Measurements from ENCODE around the gene UNC93A.
"Not testable (repeated sequence)": the region's sequence is repeated elsewhere in the genome, so short reads cannot be mapped to it uniquely, and the experiment has no call there.

Gene UNC93A

DNA sequence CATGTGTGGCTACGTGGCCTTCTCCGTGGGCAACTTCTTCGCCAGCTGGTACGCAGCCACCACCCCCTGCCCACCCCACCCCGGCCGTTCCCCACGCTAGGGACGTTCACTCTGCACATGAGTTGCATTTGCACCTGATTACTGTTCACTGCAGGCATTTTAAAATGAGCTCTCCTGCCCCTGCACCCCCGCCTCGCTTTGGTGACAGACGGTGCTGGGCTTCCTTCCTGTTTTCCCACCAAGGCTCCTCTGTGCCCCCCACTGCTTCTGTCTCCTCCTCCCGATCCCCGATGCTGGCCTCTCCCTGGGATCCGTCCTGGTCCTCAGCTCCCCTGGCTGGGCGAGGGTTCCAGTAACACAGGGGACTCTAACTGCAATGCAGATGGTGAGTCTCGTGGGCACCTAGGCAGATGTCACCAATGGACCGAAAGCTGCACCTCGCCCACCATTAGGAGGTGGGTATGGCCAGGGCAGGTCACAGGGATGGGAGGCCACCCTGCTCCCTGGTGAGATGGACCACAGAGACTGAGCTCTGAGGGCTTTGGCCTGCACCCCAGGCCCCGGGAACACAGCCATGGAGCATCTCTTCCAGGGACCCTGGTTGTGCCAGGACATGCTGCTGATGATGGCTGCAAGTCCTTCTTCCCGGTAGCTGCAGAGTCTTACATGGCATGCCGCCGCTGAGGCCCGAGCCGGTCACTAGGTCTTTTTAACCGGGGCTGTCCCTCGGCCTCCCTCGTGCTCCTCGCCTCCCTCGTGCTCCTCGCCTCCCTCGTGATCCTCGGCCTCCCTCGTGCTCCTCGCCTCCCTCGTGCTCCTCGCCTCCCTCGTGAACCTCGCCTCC lies 3.8 kb downstream of the UNC93A start:
- no peak for DNase-seq

DNA sequence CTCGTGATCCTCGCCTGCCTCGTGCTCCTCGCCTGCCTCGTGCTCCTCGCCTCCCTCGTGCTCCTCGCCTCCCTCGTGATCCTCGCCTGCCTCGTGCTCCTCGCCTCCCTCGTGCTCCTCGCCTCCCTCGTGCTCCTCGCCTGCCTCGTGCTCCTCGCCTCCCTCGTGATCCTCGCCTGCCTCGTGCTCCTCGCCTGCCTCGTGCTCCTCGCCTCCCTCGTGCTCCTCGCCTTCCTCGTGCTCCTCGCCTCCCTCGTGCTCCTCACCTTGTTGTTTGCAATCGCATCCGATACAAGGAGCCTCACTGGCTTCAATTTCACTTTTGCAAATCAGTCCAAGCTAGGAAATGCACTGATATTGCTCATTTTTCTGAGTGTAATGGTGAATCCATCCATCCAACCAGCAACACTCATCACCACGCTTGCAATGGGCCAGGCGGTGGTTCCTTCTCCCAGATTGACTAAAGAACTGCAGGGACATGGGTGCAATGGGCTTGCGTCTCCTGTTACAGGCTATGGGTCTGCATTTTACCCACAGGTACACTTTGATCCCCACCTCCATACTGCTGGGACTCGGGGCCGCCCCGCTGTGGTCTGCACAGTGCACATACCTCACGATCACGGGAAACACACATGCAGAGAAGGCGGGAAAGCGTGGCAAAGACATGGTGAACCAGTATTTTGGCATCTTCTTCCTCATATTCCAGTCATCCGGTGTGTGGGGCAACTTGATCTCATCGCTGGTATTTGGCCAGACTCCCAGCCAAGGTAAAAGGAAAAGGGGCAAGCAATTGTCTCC lies 4.6 kb downstream of the UNC93A start:
- no peak for DNase-seq

DNA sequence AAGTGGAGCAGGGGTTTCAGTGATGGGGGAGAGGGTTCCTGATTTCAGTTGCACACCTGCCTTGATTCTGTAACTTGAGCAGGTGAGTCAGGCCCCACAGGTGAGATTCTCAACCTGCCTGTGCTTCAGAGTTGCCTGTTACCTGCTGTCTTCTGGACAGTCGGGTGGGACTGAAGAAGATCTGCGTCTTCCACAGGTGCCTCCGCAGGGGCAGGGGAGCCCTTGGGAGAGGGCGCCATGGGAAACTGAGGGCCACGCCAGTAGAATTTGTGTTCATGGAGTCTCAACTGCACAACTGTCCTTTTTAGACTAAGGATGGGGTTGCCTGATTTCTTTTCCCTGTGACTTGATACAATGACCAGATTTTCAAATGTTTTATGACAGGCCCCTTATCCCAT lies 5.2 kb downstream of the UNC93A start:
- no peak for DNase-seq

DNA sequence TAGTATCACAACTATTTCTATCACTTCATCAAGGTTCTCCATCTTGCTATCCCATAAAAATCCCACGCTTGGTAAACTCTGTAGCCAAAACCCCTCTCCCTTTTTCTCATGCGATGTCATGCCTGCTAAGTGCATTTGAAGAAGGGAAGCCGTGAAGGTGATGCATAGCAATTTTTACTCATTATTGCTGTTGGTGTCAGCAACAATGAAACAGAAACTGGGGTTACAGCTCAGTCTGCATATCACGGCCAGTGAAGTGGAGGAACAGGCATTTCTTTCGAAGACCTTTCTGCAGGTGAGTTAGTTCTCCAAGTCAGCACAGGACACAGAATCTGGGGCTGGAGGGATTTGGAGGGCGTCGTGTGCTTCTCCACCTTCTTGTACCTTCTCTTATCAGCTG lies 5.8 kb downstream of the UNC93A start:
- DNase-seq: no peak

DNA sequence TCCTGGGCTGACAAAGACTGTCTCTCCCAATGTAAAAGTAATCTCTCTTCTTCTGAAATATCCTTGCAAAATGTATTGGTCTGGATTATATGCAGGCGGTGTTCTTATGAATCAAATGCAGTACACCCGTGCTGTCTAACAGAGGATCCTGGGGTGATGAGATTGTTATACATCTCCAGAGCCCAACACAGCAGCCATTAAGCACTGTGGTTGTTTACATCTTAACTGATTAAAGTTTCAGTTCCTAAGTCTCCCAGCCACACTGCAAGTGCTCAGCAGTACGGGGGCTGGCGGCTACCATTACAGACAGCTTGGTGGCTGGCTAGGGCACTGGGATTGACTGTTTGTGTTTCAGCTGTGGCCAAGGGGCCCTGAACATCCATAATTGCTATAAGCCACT lies 7.0 kb downstream of the UNC93A start:
- DNase-seq: no peak

DNA sequence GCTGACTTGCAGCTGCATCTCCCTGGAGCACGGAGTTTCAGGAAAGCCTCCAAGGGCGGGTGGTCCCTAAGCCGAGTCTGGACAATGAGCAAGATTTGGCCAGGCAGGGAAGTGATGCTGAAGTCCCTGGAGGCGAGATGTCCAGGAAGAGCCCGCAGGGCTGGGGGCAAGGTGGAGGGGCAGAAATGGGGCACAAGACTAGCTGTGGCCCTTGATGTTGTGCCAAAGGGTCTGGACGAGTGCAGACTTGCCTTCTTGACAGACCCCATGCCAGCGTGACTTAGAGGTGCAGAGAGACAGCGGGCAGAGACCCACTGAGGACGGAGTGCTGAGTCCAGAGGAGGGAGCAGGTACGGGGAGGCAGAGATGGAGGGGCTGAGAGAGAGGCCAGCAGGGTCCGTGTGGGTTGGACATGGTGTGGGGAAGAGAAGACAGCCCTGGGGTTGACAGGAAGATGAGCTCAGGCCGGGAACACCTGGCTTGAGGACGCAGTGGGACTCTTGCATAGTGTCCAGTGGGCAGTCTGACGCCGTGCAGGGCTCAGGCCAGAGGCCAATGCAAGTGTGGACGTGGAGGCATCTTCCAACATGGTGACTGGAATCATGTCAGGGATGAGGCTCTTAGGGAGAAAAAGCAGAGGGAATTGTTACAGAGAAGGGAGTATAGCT lies 8.7 kb downstream of the UNC93A start:
- DNase-seq: no peak

DNA sequence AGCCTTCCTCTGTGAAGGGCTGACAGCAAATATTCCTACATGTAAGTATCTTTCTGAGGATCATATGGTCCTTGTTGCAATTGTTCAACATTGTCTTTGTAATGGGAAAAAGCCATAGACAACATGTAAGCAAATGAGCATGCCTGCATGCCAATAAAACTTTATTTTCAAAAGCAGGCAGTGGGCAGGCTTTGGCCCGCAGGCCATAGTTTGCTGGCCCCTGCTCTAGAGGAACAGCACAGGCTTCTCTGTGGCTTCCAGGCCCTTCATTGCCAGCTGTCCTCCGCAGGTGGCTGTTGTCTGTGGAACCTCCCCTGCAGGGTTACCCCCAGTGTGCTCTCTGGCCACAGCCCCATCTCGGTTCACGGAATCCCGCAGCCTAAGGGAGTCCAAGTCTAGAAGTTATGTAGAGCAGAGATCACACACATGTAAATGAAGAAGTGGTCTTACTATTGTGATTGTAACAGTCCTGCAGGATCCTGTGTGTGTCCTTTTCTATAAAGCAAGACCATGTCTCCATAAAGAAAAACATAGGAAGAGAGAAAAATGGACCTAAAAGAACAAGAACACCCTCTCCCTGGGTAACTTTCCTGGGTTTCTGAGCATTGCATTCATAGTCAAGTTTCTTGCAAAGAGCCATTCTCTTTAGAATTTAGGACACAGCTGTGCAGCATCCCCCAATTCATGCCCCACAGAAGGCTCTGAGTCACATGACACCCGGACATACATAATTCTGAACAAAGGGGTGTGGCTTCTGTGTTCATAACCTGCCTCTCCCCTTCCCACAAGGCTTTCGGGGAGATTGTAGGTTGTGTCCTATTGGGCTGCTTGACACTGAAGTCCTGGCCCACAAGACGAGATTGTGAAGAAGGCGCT lies 10.0 kb downstream of the UNC93A start:
- DNase-seq: no peak

DNA sequence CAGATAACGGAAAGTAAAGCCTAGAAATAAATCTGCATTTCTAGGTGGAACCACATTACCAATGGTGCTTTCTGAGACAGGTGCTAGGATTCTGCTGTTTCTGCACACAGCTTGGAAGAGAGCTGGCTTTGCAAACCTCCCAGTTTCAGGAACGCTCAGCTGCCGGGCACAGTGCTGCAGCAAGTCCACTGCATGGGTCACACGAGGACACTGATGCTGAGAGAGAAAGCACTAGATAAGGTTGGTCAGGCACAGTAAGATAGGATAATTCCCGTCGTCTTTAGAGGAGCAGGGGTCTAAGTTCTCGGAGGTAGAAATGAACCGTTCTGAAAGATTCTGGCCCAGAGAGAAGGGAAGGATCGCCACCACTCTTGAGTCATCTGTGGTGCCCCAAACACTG lies 11.0 kb downstream of the UNC93A start:
- DNase-seq: no peak

DNA sequence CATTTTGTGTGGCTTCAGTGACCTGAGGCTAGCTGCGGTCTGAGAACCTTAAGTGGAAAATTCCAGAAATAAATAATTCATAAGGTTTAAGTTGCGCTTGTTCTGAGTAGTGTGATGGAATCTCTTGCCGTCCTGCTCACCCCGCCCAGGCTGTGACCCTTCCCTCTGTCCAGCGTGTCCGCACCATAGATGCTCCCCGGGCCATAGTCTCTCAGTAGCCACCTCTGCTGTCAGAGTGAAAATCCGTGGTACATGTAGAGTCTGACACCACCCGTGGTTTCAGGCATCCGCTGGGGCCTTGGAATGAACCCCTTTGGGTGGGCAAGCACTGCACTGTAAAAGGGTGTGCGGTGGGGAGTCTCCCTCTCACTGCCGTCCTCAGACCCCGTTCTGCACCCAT lies 11.7 kb downstream of the UNC93A start:
- DNase-seq: no peak

DNA sequence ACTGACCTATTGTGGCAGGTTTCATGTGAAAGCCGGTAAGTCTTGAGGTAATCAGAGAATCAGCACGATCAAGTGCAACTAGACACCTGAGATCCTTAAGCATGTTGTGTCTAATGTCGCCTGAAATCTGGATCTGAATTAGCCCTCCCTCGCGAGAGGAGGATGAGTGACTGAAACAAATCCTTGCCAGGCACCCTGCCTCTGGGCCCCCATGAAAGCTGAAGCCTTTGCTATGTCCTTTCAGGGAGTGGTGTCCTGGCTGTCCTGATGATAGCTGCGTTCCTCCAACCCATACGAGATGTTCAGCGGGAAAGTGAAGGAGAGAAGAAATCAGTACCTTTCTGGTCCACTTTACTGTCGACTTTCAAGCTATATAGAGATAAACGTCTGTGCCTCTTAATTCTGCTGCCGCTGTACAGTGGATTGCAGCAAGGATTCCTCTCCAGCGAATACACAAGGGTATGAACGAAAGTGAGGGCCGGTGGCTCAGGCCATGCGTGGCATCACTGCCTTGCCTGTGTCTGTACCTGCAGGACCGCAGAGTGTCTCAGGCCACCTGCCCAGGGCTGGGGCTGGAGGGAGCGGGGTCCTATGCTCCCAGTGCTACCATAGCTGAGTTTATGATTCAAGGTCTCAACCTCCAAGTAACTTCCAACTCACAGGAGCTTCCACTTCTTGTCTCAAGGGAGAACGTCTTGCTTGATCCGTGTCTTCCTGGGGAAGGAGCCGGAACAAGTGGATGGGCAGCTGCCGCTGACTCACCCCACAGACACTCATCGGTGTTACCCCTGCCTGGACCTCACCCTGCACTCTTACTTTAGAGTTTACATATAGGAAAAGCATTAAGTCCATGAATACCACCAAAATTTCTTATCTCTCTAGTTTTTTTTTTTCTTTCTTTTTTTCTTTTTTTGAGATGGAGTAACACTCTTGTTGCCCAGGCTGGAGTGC lies 12.8 kb downstream of the UNC93A start:
- no peak for DNase-seq

DNA sequence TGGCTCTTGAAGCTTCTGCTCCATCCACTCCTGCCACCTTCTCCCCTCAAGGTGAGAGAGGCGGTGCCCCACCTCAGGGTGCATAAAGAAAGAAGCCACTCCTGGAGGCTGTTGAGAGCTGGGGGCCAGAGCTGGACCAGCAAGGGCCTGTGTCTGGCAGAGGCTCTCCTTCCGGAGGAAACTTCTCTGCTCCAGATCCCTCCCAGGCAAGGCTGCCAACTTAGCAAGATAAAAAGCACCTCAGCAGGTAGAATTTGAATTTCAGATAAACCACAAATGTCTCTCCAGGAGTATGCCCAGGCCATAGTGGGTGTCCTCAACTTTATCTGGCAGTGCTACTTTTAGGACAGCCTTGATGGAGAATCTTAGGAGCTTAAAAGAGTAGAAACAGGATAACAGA lies 13.8 kb downstream of the UNC93A start:
- no peak for DNase-seq

DNA sequence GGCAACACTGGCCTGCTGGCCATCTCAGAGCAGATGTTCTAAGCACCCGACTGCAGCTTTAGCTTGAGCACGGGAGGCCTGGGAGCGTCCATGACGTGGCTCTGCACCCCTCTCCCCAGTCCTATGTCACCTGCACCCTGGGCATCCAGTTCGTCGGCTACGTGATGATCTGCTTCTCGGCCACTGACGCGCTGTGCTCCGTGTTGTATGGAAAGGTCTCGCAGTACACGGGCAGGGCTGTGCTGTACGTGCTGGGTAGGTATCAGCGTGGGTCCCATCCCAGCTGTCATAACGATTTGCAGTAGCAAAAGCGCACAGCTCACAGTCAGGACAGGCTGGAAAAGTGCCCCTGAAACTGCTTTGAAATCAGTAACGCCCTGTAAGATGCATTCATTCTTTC lies 14.7 kb downstream of the UNC93A start:
- DNase-seq: no peak

DNA sequence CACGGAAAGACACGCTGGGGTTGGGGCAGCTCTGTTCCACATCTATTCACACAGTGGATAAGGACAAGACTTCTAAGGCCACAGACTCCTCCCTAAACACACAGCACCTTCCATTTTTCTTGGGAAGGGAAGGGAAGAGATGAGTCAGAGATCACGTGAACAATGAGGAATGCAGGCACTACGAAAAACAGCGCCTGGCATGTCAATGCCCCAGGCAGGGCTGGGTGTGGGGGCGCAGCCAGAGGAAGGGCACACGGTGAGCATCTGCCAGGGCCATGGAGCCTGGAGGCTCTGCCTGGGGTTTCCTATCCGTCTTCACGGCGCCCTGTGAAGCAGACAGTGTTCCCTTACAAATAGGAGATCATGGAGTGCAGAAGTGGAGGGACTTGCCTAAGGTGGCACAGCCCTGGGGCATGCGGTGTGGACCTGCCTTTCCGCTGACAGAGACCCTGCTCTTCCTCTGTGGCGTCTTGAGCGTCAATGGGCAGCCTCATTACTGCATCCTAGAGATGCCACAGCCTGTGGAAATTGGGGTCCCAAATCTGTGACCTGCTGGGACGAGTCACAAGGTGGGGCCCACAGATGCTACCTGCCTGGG lies 15.4 kb downstream of the UNC93A start:
- no peak for DNase-seq

DNA sequence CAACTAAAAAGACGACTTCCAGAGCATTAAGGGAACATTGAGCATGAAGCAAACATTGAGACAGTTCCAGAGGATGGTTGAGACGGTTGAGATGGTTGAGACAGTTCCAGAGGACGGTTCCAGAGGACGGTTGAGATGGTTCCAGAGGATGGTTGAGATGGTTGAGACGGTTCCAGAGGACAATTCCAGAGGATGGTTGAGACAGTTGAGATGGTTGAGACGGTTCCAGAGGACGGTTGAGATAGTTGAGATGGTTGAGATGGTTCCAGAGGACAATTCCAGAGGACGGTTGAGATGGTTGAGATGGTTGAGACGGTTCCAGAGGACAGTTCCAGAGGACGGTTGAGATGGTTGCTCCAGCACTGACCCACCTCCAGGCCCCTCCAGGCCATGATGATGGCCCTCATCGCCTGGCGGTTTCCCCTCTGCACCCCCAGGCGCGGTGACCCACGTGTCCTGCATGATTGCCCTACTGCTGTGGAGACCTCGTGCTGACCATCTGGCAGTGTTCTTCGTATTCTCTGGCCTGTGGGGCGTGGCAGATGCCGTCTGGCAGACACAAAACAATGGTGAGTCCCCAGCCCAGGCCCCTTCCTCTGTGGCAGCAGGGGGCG lies 16.3 kb downstream of the UNC93A start:
- DNase-seq: no peak

DNA sequence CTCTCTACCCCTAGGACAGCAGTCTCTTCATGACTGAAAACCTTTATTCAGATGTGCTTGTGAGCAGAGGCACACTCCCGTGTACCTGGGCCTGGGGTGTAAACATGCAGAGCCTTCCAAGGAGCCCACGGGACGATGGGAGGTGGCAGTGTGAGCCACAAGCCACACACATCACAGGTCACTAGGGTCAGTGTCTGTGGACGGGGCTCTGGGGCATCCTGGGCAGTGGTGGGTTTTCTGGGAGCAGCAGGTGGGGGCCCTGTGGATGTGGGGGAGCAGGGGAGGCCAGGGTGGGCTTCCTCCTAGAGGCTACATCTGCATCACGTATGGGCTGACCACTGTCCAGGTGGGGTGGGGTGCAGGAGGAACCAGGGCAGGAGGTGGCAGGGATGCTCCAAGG lies 17.1 kb downstream of the UNC93A start:
- no peak for DNase-seq

DNA sequence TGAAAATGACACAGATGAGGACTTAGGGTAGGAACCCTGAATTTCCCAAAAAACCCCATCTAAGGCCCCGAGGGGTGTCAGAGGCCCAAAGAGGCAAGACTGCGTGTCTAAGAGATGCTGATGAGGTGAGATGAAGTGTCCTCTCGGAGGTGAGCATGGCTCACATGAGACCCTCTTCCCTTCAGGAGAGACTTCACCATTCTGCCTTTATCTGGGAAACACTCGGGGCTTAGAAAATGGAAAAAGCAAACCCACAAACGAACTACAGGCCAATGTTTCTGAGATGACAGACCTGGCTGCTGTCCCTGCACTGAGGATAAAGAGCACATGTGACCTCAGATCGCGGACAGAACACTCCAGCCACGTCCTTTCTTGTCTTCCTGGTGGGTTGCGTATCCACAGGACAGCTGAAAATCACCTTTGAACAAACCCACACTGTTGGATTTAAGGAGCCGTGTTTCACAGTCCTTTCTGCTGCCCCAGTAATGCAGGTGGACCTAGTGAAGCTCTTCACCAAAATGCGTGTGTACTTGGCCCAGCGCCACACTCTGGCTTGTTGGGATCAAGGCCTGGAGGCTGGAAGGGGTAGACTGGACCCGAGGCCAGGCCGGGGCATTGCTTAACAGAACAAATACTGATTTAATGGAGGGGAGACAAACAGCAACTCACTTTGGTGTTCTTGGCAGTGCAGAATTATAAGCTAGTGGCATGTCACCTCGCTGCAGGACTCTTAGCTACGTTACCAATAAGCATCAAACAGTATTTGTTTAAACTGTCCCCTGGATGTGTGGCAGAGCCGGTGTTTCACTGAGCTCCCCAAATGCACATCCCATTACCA lies 18.5 kb downstream of the UNC93A start:
- not testable (repeated sequence) for DNase-seq

DNA sequence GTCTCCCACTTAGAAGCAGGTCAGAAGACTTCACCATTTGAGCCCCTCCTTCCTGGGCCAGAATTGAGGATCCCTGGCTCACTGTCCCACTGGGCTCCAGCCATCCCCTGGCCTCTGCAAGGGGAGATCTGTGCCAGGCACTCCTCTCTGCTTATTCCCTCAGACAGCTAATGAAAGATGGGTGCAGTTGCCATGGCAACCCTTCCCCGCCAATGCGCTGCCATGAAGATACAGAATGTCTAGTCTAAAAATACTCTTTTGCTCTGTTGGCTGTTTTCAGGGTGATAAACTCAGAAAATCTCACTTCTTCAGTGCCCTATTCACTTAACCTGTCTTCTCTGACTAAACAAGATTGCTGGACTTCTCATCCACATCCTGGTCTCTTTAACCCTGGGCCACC lies 20.2 kb downstream of the UNC93A start:
- DNase-seq: no peak

DNA sequence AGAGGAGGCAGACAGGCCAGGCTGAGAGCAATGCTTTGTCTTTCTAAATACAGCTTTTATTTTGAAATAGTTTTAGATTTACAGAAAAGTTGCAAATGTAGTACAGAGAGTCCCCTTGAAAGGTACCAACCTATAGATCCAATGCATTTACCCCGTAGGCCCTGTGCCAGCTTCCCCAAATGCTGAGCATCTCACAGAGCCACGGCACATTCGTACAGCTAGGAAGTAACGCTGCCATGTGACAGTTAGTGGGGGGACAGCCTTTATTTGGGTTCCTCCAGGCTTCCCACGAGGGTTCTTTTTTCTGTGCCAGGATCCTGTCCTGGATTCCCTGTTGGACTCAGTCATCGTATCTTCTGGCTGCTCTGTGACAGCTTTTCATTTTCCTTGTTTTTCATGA lies 20.6 kb downstream of the UNC93A start:
- not testable (repeated sequence) for DNase-seq

DNA sequence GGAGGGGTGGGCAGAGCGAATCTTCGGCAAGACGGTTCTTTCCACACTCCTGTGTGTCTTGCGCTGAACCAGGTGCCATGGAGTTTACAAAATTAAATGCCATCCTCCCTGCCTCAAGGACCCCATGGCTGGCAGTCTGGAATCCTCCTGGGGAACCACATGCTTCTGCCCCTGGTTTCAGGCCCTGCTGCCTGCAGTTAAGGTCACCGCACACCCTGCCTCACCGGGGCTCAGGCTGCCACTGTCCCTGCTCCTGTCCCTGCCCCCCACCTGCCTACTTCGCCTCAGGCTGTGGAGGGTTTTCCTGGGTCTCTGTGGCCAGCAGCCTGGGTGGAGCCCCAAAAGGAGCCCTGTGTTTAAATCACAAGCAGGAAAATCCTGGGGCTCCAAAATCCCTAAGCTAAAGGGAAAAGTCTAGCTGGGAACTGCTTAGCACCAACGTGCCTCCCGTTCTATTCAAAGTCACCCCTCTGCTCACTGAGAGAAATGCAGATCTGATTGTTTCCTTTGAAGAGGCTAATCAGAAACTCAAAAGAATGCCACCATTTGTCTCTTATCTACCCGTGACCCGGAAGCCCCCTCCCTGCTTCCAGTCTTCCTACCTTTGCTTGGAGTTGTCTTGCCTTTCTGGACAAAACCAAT lies 23.2 kb downstream of the UNC93A start:
- no peak for DNase-seq
